IMR-90 (cell line): ENCODE results near the gene CNOT6. TPM values are rescaled to one million over a fixed set of nuclear protein-coding genes. Genes with fewer than 3 reads are reported as not detected.

Experiments used
- ATAC-seq: fragments of 200-7000 bp; cut with Tn5 transposase; 2 replicates; pipeline ENCODE4 v1.9.1; 2020; ENCODE audit warnings: low read depth, mild to moderate bottlenecking, moderate library complexity
- BruUV-seq: library from RNA; stranded (reverse); fragments of 400-500 nt; replicated peaks from 2 replicates; lab custom pipeline; 2021; lab: Mats Ljungman, UMichigan
- CTCF ChIA-PET: fragments of 300-600 bp; formaldehyde crosslinking; extraction: SDS; loops from one replicate; lab custom pipeline; 2021; ENCODE audit warnings: antibody characterized with exemption; lab: Yijun Ruan, JAX
- POLR2A ChIA-PET: fragments of 300-600 bp; sonication (Branson Sonifier 250); formaldehyde crosslinking; loops from one replicate; lab custom pipeline; 2022; ENCODE audit warnings: antibody characterized with exemption; ENCODE audit not compliant: unreplicated experiment; lab: Charles Lee
- DNase-seq: peaks from one replicate; pipeline ENCODE4 v3.0.0; 2013
- H2AFZ ChIP-seq: replicated peaks from 2 replicates; pipeline ENCODE3; 2013; ENCODE audit warnings: low read length, mild to moderate bottlenecking; ENCODE audit not compliant: poor library complexity
- H2AK5ac ChIP-seq: 2 replicates; pipeline ENCODE4 v1.6.1; 2013; ENCODE audit warnings: low read depth, low read length, inconsistent platforms
- H2AK9ac ChIP-seq: replicated peaks from 2 replicates; pipeline ENCODE3; 2013; ENCODE audit warnings: mild to moderate bottlenecking, low read depth, low read length, moderate library complexity; ENCODE audit not compliant: poor library complexity
- H2BK120ac ChIP-seq: 2 replicates; pipeline ENCODE4 v1.6.1; 2013; ENCODE audit warnings: low read depth, low read length, inconsistent platforms
- H2BK15ac ChIP-seq: 3 replicates; pipeline ENCODE4 v1.6.1; 2013; ENCODE audit warnings: low read depth, low read length, inconsistent platforms
- H2BK20ac ChIP-seq: 2 replicates; pipeline ENCODE4 v1.6.1; 2013; ENCODE audit warnings: low read depth, mild to moderate bottlenecking, inconsistent platforms, low read length, moderate library complexity
- H2BK5ac ChIP-seq: 2 replicates; pipeline ENCODE4 v1.6.1; 2013; ENCODE audit warnings: mild to moderate bottlenecking, low read depth, low read length, inconsistent platforms; ENCODE audit not compliant: poor library complexity, severe bottlenecking
- H3K14ac ChIP-seq: replicated peaks from 2 replicates; pipeline ENCODE4 v1.6.1; 2013; ENCODE audit warnings: low read depth, low read length, inconsistent platforms
- H3K18ac ChIP-seq: 2 replicates; pipeline ENCODE4 v1.6.1; 2013; ENCODE audit warnings: low read depth, low read length, control low read depth
- H3K23ac ChIP-seq: 2 replicates; pipeline ENCODE4 v1.6.1; 2013; ENCODE audit warnings: low read depth, low read length, inconsistent platforms
- H3K27ac ChIP-seq: 2 replicates; pipeline ENCODE4 v1.5.1; 2013; ENCODE audit warnings: mild to moderate bottlenecking, control low read depth, low read length; ENCODE audit not compliant: insufficient read depth
- H3K27me3 ChIP-seq: 2 replicates; pipeline ENCODE4 v1.6.1; 2013; ENCODE audit warnings: low read length; ENCODE audit not compliant: control insufficient read depth, insufficient read depth
- H3K36me3 ChIP-seq: 2 replicates; pipeline ENCODE4 v1.6.1; 2013; ENCODE audit warnings: low read length, mixed read lengths; ENCODE audit not compliant: control insufficient read depth, insufficient read depth
- H3K4ac ChIP-seq: 2 replicates; pipeline ENCODE4 v1.6.1; 2013; ENCODE audit warnings: low read depth, low read length, inconsistent platforms
- H3K4me1 ChIP-seq: 2 replicates; pipeline ENCODE4 v1.6.1; 2013; ENCODE audit warnings: low read length, mixed read lengths; ENCODE audit not compliant: control insufficient read depth, insufficient read depth
- H3K4me2 ChIP-seq: 2 replicates; pipeline ENCODE4 v1.6.1; 2013; ENCODE audit warnings: low read depth, mild to moderate bottlenecking, control low read depth, low read length, moderate library complexity
- H3K4me3 ChIP-seq: 2 replicates; pipeline ENCODE4 v1.5.1; 2013; ENCODE audit warnings: low read depth, mild to moderate bottlenecking, control low read depth, low read length, moderate library complexity; ENCODE audit not compliant: insufficient read depth
- H3K56ac ChIP-seq: 2 replicates; pipeline ENCODE4 v1.6.1; 2013; ENCODE audit warnings: low read length, inconsistent platforms; ENCODE audit not compliant: insufficient read depth; ENCODE audit errors: extremely low read depth
- H3K79me1 ChIP-seq, 2 experiments: 2 replicates each; pipeline ENCODE4 v1.6.1; 2013; ENCODE audit warnings: low read length in 2 of 2, inconsistent platforms in 1 of 2, low read depth in 1 of 2
- H3K9ac ChIP-seq: 2 replicates; pipeline ENCODE4 v1.6.1; 2013; ENCODE audit warnings: low read depth, low read length, control low read depth
- H3K9me1 ChIP-seq: 2 replicates; pipeline ENCODE4 v1.6.1; 2013; ENCODE audit warnings: low read length, inconsistent platforms; ENCODE audit not compliant: insufficient read depth
- H3K9me3 ChIP-seq: 2 replicates; pipeline ENCODE4 v1.6.1; 2013; ENCODE audit warnings: low read length; ENCODE audit not compliant: control insufficient read depth, insufficient read depth
- H4K20me1 ChIP-seq: 2 replicates; pipeline ENCODE4 v1.6.1; 2013; ENCODE audit warnings: low read length, inconsistent platforms; ENCODE audit not compliant: insufficient read depth
- H4K5ac ChIP-seq: 2 replicates; pipeline ENCODE4 v1.6.1; 2013; ENCODE audit warnings: mild to moderate bottlenecking, low read depth, low read length, control low read depth
- H4K8ac ChIP-seq, 2 experiments: 2 replicates each; pipeline ENCODE4 v1.6.1; 2013; ENCODE audit warnings: low read depth in 2 of 2, low read length in 2 of 2, control low read depth in 1 of 2, inconsistent platforms in 1 of 2
- H4K91ac ChIP-seq: 2 replicates; pipeline ENCODE4 v1.6.1; 2013; ENCODE audit warnings: low read depth, low read length, inconsistent platforms; ENCODE audit not compliant: insufficient read depth
- CEBPB ChIP-seq: IDR thresholded peaks from 2 replicates; pipeline ENCODE4 v1.6.1; 2012; ENCODE audit warnings: low read depth, low read length, improper control_type of control experiment
- WGBS, 2 experiments: methylation state at CpG; one replicate each; pipeline versions ENCODE4 v1.1.5 to v1.1.7; 2013; ENCODE audit warnings: missing lambda C conversion rate in 2 of 2; ENCODE audit not compliant: insufficient read length in 1 of 2; ENCODE audit errors: extremely low coverage in 2 of 2; 5-methylcytosine and 5-hydroxymethylcytosine counted together
- dilution Hi-C: fragments of 300-500 bp; cut with HindIII; formaldehyde crosslinking; loops from one replicate; pipeline ENCODE4 v1.14.3; 2018; ENCODE audit warnings: low sequenced_read_pairs; ENCODE audit not compliant: unreplicated experiment
- in situ Hi-C: fragments of 300-500 bp; cut with MboI; formaldehyde crosslinking; loops from 3 replicates; pipeline ENCODE4 v1.14.3; 2019; ENCODE audit warnings: low sequenced_read_pairs, inconsistent platforms, mixed read lengths
- intact Hi-C: fragments of 100-400 bp; cut with micrococcal nuclease; formaldehyde crosslinking; loops from 2 replicates; pipeline ENCODE4 v1.10.0; 2022
- polyA plus RNA-seq, 3 experiments: library from polyadenylated mRNA; depleted of rRNA; stranded (reverse); fragments of >200 nt; gene quantifications; 2 replicates each; pipeline ENCODE4 v1.2.3, GENCODE V29; 2012; ENCODE audit warnings: low replicate concordance in 1 of 3
- total RNA-seq: library from RNA; depleted of rRNA; stranded (reverse); fragments of >200 nt; gene quantifications from 2 replicates; pipeline ENCODE4 v1.2.3, GENCODE V29; 2012
- TF ChIP-seq, protein P1 (sequence below): fragments of 150-350 bp; IDR thresholded peaks from 2 replicates; pipeline ENCODE4 v1.6.1; 2016; ENCODE audit warnings: low read depth, mild to moderate bottlenecking, low read length, moderate library complexity, borderline replicate concordance

Gene CNOT6
- total and polyA plus RNA-seq, 2 of the 4 experiments (the other 2 are of a cell fraction): 9.7 to 10.8 TPM

DNA sequence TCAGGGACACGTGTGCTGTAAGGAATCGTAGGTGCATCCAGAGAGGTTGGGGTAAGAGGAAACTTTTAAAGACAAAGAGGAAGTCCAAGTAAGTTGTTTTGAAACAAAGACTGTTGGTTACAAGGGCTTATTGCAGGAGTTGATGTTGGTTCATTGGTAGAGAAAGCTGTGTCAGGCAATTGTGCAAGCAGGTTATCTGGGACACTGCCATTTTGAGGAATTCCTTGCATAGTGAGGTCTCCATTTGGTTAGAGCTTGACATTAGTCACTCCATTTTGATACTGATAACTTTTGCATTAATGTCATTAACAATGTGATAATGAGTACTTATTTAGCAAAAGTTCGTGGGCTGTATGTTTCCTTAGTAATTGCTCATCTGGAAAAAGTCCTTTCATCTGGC, 24.9 kb downstream of the CNOT6 start:
- Histone ChIP-seq H2AFZ (no peak overlapping the region), H3K79me1 (peaks cover 21 to 75% of the 10 kb centered on the region in 2 experiments), H4K5ac (no peak overlapping the region), H4K91ac (no peak overlapping the region), H2BK5ac (no peak overlapping the region), H3K4me2 (no peak overlapping the region), H3K4ac (no peak overlapping the region), H3K9me3 (no peaks in the 10 kb centered on the region), H2BK20ac (no peak overlapping the region), H3K27ac (no peak overlapping the region), H3K4me3 (no peak overlapping the region), H4K20me1 (peaks cover 56% of the 10 kb centered on the region), H2BK120ac (no peak overlapping the region), H3K18ac (no peak overlapping the region), H3K27me3 (no peaks in the 10 kb centered on the region), H3K9me1 (peaks cover 14% of the 10 kb centered on the region), H3K23ac (no peak overlapping the region), H4K8ac (no peak overlapping the region), H3K56ac (no peak overlapping the region), H2BK15ac (no peak overlapping the region), H3K4me1 (peaks cover 14% of the 10 kb centered on the region), H2AK5ac (no peak overlapping the region), H2AK9ac (no peak overlapping the region), H3K9ac (no peak overlapping the region), H3K36me3 (peaks cover 1% of the 10 kb centered on the region; the same call in 1 of the 2 replicates), H3K14ac (no peak overlapping the region)
- DNase-seq (peak; percentile 55), ATAC-seq (no peak)
- in situ Hi-C loops (no loop called here), dilution Hi-C loops (no loop called here), intact Hi-C loops (no loop called here)
- BruUV-seq: no TSS peak
- WGBS, 2 experiments: 100% methylated on average over 2 of the region's 3 CpGs; no CpG with 5 or more reads in 1 of the 2 experiments
- TF ChIP-seq CEBPB: peak; percentile 71
- TF ChIP-seq, protein P1, sequence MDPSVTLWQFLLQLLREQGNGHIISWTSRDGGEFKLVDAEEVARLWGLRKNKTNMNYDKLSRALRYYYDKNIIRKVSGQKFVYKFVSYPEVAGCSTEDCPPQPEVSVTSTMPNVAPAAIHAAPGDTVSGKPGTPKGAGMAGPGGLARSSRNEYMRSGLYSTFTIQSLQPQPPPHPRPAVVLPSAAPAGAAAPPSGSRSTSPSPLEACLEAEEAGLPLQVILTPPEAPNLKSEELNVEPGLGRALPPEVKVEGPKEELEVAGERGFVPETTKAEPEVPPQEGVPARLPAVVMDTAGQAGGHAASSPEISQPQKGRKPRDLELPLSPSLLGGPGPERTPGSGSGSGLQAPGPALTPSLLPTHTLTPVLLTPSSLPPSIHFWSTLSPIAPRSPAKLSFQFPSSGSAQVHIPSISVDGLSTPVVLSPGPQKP: no peak
- CTCF ChIA-PET: interaction anchor here (0.8 kb wide), 1 partner anchor 18 kb away, joined by 3 read pairs; no protein-coding TSS in a partner anchor
- POLR2A ChIA-PET: no interaction called here
